Kidney (tissue), 14 donors: Measurements from ENCODE around the gene B3GALT6. TPM values are rescaled to one million over a fixed set of nuclear protein-coding genes. Genes with fewer than 3 reads are reported as not detected.

Experiments
- DNase-seq, 5 donors: peaks; one replicate each; pipeline ENCODE4 v3.0.0-alpha.2; 2013 to 2020
- FAIRE-seq: peaks from 2 replicates; lab custom pipeline; 2012; peaks lifted over from hg19 to GRCh38; lab: Jason Lieb, UNC
- H3K27ac ChIP-seq, 2 donors: one replicate each; pipeline ENCODE4 v1.7.0; 2013; ENCODE audit warnings: low read depth in 2 of 2, low read length in 2 of 2, inconsistent platforms in 1 of 2
- H3K27me3 ChIP-seq: one replicate; pipeline ENCODE4 v1.7.1; 2013; ENCODE audit warnings: low read length, inconsistent platforms; ENCODE audit not compliant: control insufficient read depth, insufficient read depth
- H3K36me3 ChIP-seq, 3 donors: one replicate each; pipeline versions ENCODE4 v1.7.0 to v1.7.1; 2013; ENCODE audit warnings: low read length in 3 of 3, control low read depth in 1 of 3, inconsistent platforms in 1 of 3; ENCODE audit not compliant: insufficient read depth in 3 of 3, control insufficient read depth in 2 of 3
- H3K4me1 ChIP-seq, 3 donors: one replicate each; pipeline versions ENCODE4 v1.7.0 to v1.7.1; 2013; ENCODE audit warnings: low read length in 3 of 3, inconsistent platforms in 1 of 3, low read depth in 1 of 3; ENCODE audit not compliant: control insufficient read depth in 2 of 3, insufficient read depth in 2 of 3
- H3K4me3 ChIP-seq, 3 donors: one replicate each; pipeline versions ENCODE4 v1.7.0 to v1.8.1; 2013; ENCODE audit warnings: low read length in 3 of 3, control low read depth in 1 of 3, inconsistent platforms in 1 of 3
- H3K9ac ChIP-seq, 3 donors: one replicate each; pipeline versions ENCODE4 v1.7.0 to v1.7.1; 2013; ENCODE audit warnings: low read length in 3 of 3, control low read depth in 1 of 3, inconsistent platforms in 1 of 3
- H3K9me3 ChIP-seq, 3 donors: one replicate each; pipeline versions ENCODE4 v1.7.0 to v1.7.1; 2013; ENCODE audit warnings: low read length in 3 of 3, control low read depth in 1 of 3, inconsistent platforms in 1 of 3; ENCODE audit not compliant: control insufficient read depth in 2 of 3, insufficient read depth in 1 of 3
- CTCF ChIP-seq: IDR thresholded peaks from 3 replicates; pipeline ENCODE4 v1.5.1; 2012; ENCODE audit warnings: mild to moderate bottlenecking, moderate library complexity, borderline replicate concordance; ENCODE audit not compliant: insufficient read depth; ENCODE audit errors: extremely low read depth
- intact Hi-C: fragments of 100-400 bp; cut with DNase I; formaldehyde crosslinking; loops from one replicate; pipeline ENCODE4 v1.11.1; 2022
- polyA plus RNA-seq: library from polyadenylated mRNA; stranded (reverse); fragments of 350-450 nt; fragmentation: Illumina TruSeq; extraction: RNeasy Lipid Tissue Mini Kit (QIAGEN cat#74804); gene quantifications from one replicate; pipeline ENCODE4 v1.2.3, GENCODE V29; 2014; ENCODE audit warnings: low read depth, low replicate concordance; ENCODE audit not compliant: insufficient read depth
- total RNA-seq: library from RNA; stranded (reverse); fragmentation: NEBNext Ultra II Directional; extraction: Animal tissue kit (Norgen Biotek cat#: 25700); gene quantifications from one replicate; pipeline ENCODE4 v1.2.1, GENCODE V29; 2021
- donor health status: control.
- donor health status: control.
- donor health status: control.
- donor health status: control.
- donor health status: control.
- donor health status: DM: yes; HTN: yes; CAD: no.
- donor health status: Normal renal cell carcinoma (clear cell type).

The B3GALT6 gene
- total and polyA plus RNA-seq, 2 donors from 2014 or later, result 13.7 to 20.3 TPM

GRCh38 chr1:1183221-1183747, 48.8 kb upstream of the B3GALT6 start:
- Histone ChIP-seq H3K36me3 (no peaks in the 10 kb centered on the region), H3K27ac (no peak overlapping the region), H3K4me1 (no peaks in the 10 kb centered on the region), H3K9ac (no peak overlapping the region), H3K4me3 (no peak overlapping the region), H3K9me3 (no peaks in the 10 kb centered on the region), H3K27me3 (no peaks in the 10 kb centered on the region)
- FAIRE-seq (no peak), DNase-seq (peak in 2 of 5 donors; percentile 42 to 68)
- TF ChIP-seq CTCF, result no peak
- intact Hi-C loops, result no loop called here

- Histone ChIP-seq H3K27me3 (no peaks in the 10 kb centered on the region), H3K4me3 (no peak overlapping the region), H3K9ac (no peak overlapping the region), H3K27ac (no peak overlapping the region), H3K4me1 (no peaks in the 10 kb centered on the region), H3K9me3 (no peaks in the 10 kb centered on the region), H3K36me3 (no peaks in the 10 kb centered on the region)
- FAIRE-seq, result no peak
- TF ChIP-seq CTCF, result no peak
- peak in 2 of 5 donors; percentile 40 to 61 for DNase-seq
- intact Hi-C loops, result no loop called here
Measured at GRCh38 chr1:1183833-1184775, 47.9 kb upstream of the B3GALT6 start.

GRCh38 chr1:1185101-1185765, 46.8 kb upstream of the B3GALT6 start:
- TF ChIP-seq CTCF, result no peak
- Histone ChIP-seq H3K4me3 (no peak overlapping the region), H3K27me3 (no peaks in the 10 kb centered on the region), H3K4me1 (no peaks in the 10 kb centered on the region), H3K9ac (no peak overlapping the region), H3K36me3 (no peaks in the 10 kb centered on the region), H3K9me3 (no peaks in the 10 kb centered on the region), H3K27ac (no peak overlapping the region)
- DNase-seq, result peak in 3 of 5 donors; percentile 40 to 73 (median 61)
- intact Hi-C loops, result no loop called here
- no peak for FAIRE-seq
